Measurements from ENCODE around the gene IDH3G.

The IDH3G gene

GRCh38 chrX:153794018-153794896, at the start of gene IDH3G, which contains the start of gene SSR4 (continued):
- TF ChIP-seq ZNF2 (tag by site-specific recombination; IDR thresholded peaks at IDR 0.05) (no peak), ZNF280C (tag by site-specific recombination; IDR thresholded peaks at IDR 0.05) (no peak), BCL11B (tag by site-specific recombination; IDR thresholded peaks at IDR 0.05; ENCODE audit: low read depth) (no peak), ZNF394 (tag by site-specific recombination; IDR thresholded peaks at IDR 0.05; ENCODE audit: borderline replicate concordance) (peak; percentile 25; the same call in 1 of the 2 replicates), YY2 (tag by site-specific recombination; IDR thresholded peaks at IDR 0.05) (peak; percentile 94), GLIS2 (tag by site-specific recombination; IDR thresholded peaks at IDR 0.05) (peak; percentile 97), REPIN1 (tag by site-specific recombination; IDR thresholded peaks at IDR 0.05; ENCODE audit: low read depth) (no peak), ZEB2 (tag by site-specific recombination; IDR thresholded peaks at IDR 0.05) (no peak; the same call in none of the 2 replicates), ZNF146 (tag by site-specific recombination; IDR thresholded peaks at IDR 0.05) (no peak), ZNF530 (tag by site-specific recombination; IDR thresholded peaks at IDR 0.05; ENCODE audit: low read depth) (no peak), GLI4 (tag by site-specific recombination; IDR thresholded peaks at IDR 0.05) (no peak), ZNF404 (tag by site-specific recombination; IDR thresholded peaks at IDR 0.05) (no peak), REST (tag by site-specific recombination; IDR thresholded peaks at IDR 0.05) (peak; percentile 47; the same call in 1 of the 2 replicates), ZNF155 (tag by site-specific recombination; IDR thresholded peaks at IDR 0.05) (no peak), ZNF777 (tag by site-specific recombination; IDR thresholded peaks at IDR 0.05; ENCODE audit: borderline replicate concordance) (no peak; the same call in 1 of the 2 replicates), ZFP3 (tag by site-specific recombination; IDR thresholded peaks at IDR 0.05; ENCODE audit: low read depth) (no peak), ZNF37A (tag by site-specific recombination; IDR thresholded peaks at IDR 0.05) (no peak), ZNF560 (tag by site-specific recombination; IDR thresholded peaks at IDR 0.05; ENCODE audit: borderline replicate concordance) (no peak), KLF16 (tag by site-specific recombination; IDR thresholded peaks at IDR 0.05) (no peak; the same call in 1 of the 2 replicates), ZBTB6 (tag by site-specific recombination; IDR thresholded peaks at IDR 0.05) (no peak), ZNF555 (tag by site-specific recombination; conservative IDR thresholded peaks at IDR 0.05) (no peak), ZNF585B (tag by site-specific recombination; IDR thresholded peaks at IDR 0.05) (no peak), ZNF391 (tag by site-specific recombination; IDR thresholded peaks at IDR 0.05; ENCODE audit: borderline replicate concordance, low read depth) (no peak; the same call in 1 of the 2 replicates), ZBTB17 (tag by site-specific recombination; IDR thresholded peaks at IDR 0.05) (peak; percentile 86), ZNF624 (tag by site-specific recombination; IDR thresholded peaks at IDR 0.05) (no peak), ZNF211 (tag by site-specific recombination; IDR thresholded peaks at IDR 0.05; ENCODE audit: low read depth) (no peak), MEIS1 (CRISPR knock-in tag; IDR thresholded peaks at IDR 0.05; ENCODE audit: borderline replicate concordance) (no peak), BCL11A (tag by site-specific recombination; IDR thresholded peaks at IDR 0.05; ENCODE audit: low read depth) (no peak), ZBTB11 (tag by site-specific recombination; conservative IDR thresholded peaks at IDR 0.05; ENCODE audit: low read depth) (peak; percentile 31; the same call in 1 of the 2 replicates), PRDM1 (tag by site-specific recombination; IDR thresholded peaks at IDR 0.05) (0 out of 2 replicates have a peak, but pooled peaks have one; percentile 28)

Data from HEK293 (cell line).